Ishikawa (cell line): ENCODE measurements around the gene OR52D1.

ENCODE experiments used
- CEBPB ChIP-seq: IDR thresholded peaks from 2 replicates; pipeline ENCODE4 v1.6.1; 2012
- CREB1 ChIP-seq: IDR thresholded peaks from 2 replicates; pipeline ENCODE4 v1.6.1; 2012; ENCODE audit warnings: low read depth
- EGR1 ChIP-seq: IDR thresholded peaks from 2 replicates; pipeline ENCODE4 v1.6.1; 2012
- EP300 ChIP-seq: IDR thresholded peaks from 2 replicates; pipeline ENCODE4 v1.6.1; 2012; ENCODE audit warnings: borderline replicate concordance
- FOXM1 ChIP-seq: IDR thresholded peaks from 2 replicates; pipeline ENCODE4 v1.6.1; 2012; ENCODE audit warnings: low read depth, borderline replicate concordance
- MAX ChIP-seq: IDR thresholded peaks from 2 replicates; pipeline ENCODE4 v1.6.1; 2012
- NFIC ChIP-seq: IDR thresholded peaks from 2 replicates; pipeline ENCODE4 v1.6.1; 2012
- RAD21 ChIP-seq: IDR thresholded peaks from 2 replicates; pipeline ENCODE4 v1.6.1; 2012; ENCODE audit warnings: low read depth
- REST ChIP-seq: IDR thresholded peaks from 2 replicates; pipeline ENCODE4 v1.6.1; 2012; ENCODE audit warnings: low read depth, mild to moderate bottlenecking
- TAF1 ChIP-seq: IDR thresholded peaks from 2 replicates; pipeline ENCODE4 v1.6.1; 2012; ENCODE audit warnings: low read depth, mild to moderate bottlenecking
- TCF12 ChIP-seq: IDR thresholded peaks from 2 replicates; pipeline ENCODE4 v1.6.1; 2012; ENCODE audit warnings: low read depth
- TEAD4 ChIP-seq: IDR thresholded peaks from 2 replicates; pipeline ENCODE4 v1.6.1; 2012
- USF1 ChIP-seq: IDR thresholded peaks from 2 replicates; pipeline ENCODE4 v1.6.1; 2012
- YY1 ChIP-seq: IDR thresholded peaks from 2 replicates; pipeline ENCODE4 v1.6.1; 2012; ENCODE audit warnings: low read depth
- ZBTB7A ChIP-seq: IDR thresholded peaks from 2 replicates; pipeline ENCODE4 v1.6.1; 2012; ENCODE audit warnings: low read depth

OR52D1 gene

GRCh38 chr11:5500393-5500801 lies 11.9 kb downstream of the OR52D1 start:
- TF ChIP-seq REST (no peak), CEBPB (no peak), YY1 (no peak), TCF12 (no peak), RAD21 (no peak), FOXM1 (no peak), ZBTB7A (no peak), EP300 (no peak), TEAD4 (no peak)

DNA sequence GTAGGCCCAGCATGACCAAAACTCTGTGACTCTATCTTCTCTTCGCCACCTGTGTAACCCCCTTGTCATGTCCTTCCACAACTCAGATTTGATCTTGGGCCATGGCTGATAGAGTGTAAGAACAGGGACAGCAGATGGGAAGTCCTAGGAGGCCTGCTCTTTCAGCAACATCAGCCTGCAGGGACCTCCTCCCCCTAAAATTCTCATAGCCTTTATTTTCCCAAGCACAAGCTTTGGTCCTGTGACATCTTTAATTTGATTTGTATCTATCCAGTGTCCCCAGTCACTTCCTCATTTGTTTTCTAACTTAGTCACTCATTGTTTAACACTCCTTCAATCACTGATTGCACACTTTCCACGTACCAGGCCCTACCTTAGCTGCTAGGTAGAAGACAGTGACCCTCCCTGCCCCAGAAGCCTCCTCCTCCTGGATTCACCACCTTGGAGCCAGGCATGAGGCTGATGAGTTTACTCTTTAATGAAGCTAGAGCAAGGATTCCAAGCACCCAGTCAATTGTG lies 16.0 kb downstream of the OR52D1 start:
- TF ChIP-seq RAD21 (no peak), EGR1 (no peak), TAF1 (no peak), ZBTB7A (no peak), TEAD4 (no peak), FOXM1 (no peak), NFIC (no peak), MAX (no peak), USF1 (no peak), REST (no peak), CREB1 (no peak), EP300 (no peak), CEBPB (no peak)

DNA sequence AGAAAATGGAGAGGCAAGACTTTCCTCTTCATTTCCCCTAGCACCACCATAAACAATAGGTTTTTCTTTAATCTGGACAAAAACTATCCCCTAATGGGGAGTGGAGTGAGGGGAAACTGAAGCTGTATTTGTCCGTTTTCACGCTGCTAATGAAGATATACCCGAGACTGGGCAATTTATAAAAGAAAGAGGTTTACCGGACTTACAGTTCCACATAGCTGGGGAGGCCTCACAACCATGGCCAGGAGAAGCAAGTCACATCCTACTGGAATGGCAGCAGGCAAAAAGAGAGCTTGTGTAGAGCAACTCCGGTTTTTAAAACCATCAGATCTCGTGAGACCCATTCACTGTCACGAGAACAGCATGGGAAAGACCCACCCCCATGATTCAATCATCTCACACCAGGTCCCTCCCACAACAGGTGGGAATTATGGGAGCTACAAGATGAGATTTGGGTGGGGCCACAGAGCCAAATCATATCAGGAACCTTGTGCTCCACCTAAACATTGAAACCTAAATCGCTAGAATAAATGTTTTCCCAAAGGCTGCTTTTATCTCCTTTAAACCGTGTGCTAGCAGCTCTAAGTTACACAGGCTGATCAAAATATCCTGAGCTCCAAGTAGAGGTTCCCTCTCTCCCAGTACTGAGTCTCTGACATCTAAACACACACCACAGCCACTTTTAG lies 17.0 kb downstream of the OR52D1 start:
- TF ChIP-seq EP300: no peak
- TF ChIP-seq ZBTB7A: no peak
- TF ChIP-seq REST: no peak
- TF ChIP-seq CEBPB: no peak
- TF ChIP-seq RAD21: no peak
- no peak for TF ChIP-seq MAX
- no peak for TF ChIP-seq YY1
- no peak for TF ChIP-seq CREB1
- no peak for TF ChIP-seq TCF12
- no peak for TF ChIP-seq TEAD4

GRCh38 chr11:5507177-5507932 lies 18.9 kb downstream of the OR52D1 start:
- TF ChIP-seq RAD21 (no peak), EP300 (no peak), YY1 (no peak), NFIC (no peak), MAX (no peak), REST (no peak), ZBTB7A (no peak), EGR1 (no peak), TAF1 (no peak), TCF12 (no peak), USF1 (no peak), TEAD4 (no peak), CREB1 (no peak), CEBPB (no peak)
